ENCODE measurements around the gene ARHGEF40.
"Not testable (repeated sequence)": the region's sequence is repeated elsewhere in the genome, so short reads cannot be mapped to it uniquely, and the experiment has no call there.

ARHGEF40 gene

GRCh38 chr14:21040370-21040925 is 29.7 kb upstream of the ARHGEF40 start:
- no peak for DNase-seq

- DNase-seq: not testable (repeated sequence)
Observed at GRCh38 chr14:21040941-21041340, 29.2 kb upstream of the ARHGEF40 start.

DNA sequence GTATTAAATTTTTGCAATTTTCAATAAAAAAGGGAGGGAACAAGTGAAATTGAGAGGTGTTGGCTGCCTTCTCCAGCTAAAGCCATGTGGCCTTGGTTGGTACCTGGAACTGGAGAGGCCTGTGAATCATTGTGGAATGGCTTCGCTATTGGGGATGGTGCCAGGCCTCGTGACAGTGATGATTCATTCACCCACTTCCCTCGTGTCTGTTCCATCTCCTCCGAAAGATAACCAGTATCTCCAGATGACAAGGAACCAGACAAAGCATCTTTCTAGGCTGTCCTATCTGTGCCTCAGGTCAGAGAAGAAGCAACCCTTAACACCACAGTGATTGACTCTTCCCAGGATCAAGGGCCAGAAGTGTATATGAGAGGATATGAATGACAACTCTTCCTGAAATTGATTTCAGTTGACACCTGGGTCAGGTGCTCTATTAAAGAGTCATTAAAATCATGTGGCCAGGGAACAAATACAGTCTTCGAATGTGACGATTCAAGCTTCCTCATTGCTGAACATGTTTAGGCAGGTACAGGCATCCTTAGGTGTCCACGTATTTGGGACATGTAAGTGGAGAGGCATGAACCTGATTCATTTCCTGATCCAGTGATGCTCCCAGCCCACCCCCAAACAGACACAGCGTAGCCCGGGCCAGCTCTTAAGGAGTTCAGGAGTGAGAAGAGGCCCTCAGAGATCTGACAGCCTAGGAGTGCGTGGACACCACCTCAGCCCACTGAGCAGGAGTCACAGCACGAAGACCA is 28.2 kb upstream of the ARHGEF40 start, which contains the start of gene RNASE7:
RNASE7 (plus strand) TSS at position 687 of the 758 bp plus-strand sequence. CDS start 631 bp downstream, outside the sequence.
- no peak for DNase-seq

GRCh38 chr14:21042918-21043317 is 27.2 kb upstream of the ARHGEF40 start:
- no peak for DNase-seq

DNA sequence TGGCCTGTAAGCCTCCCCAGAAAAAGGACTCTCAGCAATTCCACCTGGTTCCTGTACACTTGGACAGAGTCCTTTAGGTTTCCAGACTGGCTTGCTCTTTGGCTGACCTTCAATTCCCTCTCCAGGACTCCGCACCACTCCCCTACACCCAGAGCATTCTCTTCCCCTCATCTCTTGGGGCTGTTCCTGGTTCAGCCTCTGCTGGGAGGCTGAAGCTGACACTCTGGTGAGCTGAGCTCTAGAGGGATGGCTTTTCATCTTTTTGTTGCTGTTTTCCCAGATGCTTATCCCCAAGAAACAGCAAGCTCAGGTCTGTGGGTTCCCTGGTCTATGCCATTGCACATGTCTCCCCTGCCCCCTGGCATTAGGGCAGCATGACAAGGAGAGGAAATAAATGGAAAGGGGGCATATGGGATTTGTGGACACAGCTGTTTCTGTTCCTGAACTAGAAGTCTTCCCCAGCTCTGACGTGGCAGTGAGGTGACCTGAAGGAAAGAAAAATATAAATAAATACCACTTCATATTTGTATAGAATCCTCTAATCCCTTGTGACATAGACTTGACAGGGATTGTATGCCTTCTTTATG is 26.6 kb upstream of the ARHGEF40 start:
- DNase-seq: peak; percentile 12

GRCh38 chr14:21043974-21044618 is 26.0 kb upstream of the ARHGEF40 start:
- peak; percentile 22 for DNase-seq

DNA sequence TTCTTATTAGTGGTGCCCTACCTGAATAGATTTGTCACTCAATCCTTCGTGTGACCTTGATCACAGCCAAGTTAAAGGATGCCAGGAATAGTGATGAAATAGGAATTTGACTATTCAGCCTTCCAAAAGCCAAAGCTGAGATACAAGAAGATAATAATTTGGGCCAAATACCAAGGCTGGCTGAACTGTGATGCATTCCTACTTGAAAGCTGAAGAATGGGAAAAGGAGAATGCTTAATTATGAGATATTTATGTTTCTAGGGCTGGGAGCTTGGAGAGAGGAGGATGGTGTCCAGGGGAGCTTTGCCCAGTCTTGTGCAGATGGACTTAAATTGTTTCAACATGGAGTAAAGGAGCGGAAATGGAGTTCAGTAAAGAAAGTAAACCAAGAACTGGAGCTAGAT is 22.7 kb upstream of the ARHGEF40 start:
- DNase-seq: no peak

GRCh38 chr14:21048638-21049037 is 21.5 kb upstream of the ARHGEF40 start:
- DNase-seq: no peak

- DNase-seq: no peak
Observed at GRCh38 chr14:21049271-21049673, 20.8 kb upstream of the ARHGEF40 start.

- no peak for DNase-seq
Observed at GRCh38 chr14:21050597-21050996, 19.5 kb upstream of the ARHGEF40 start.

GRCh38 chr14:21053184-21054122 is 16.7 kb upstream of the ARHGEF40 start:
- DNase-seq: no peak

DNA sequence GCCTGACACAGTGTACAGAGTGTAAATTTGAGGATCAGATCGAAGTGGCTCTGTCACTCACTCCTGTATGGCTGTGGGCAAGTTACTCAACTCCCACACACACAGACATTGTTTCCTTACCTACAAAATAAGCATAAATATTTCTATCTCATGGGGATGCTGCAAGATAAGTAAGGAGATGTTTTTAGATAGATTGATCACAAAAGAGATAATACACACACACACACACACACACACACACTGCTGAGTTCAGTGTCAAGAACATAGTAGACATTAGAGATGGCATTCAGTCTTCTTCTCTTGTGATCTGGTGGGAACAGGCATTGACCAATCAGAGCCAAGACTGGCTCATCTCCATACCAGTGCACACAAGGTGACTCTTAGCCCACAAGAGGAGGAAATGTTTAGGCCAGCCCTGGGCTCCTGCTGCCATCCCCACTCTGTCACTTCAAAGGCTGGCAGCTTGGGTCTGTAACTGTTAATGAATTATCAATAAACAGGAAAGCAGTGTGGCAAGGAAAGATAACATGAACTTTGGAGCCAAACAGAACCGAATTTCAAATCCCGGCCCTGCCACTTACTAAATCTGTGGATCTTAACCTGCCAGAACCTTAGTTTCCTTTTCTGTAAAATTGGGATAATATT is 15.9 kb upstream of the ARHGEF40 start:
- DNase-seq: no peak

- DNase-seq: no peak
Observed at GRCh38 chr14:21054768-21055145, 15.3 kb upstream of the ARHGEF40 start.

- no peak for DNase-seq
Observed at GRCh38 chr14:21055432-21056117, 14.5 kb upstream of the ARHGEF40 start.

- peak; percentile 6 for DNase-seq
Observed at GRCh38 chr14:21056520-21057163, 13.5 kb upstream of the ARHGEF40 start.

DNA sequence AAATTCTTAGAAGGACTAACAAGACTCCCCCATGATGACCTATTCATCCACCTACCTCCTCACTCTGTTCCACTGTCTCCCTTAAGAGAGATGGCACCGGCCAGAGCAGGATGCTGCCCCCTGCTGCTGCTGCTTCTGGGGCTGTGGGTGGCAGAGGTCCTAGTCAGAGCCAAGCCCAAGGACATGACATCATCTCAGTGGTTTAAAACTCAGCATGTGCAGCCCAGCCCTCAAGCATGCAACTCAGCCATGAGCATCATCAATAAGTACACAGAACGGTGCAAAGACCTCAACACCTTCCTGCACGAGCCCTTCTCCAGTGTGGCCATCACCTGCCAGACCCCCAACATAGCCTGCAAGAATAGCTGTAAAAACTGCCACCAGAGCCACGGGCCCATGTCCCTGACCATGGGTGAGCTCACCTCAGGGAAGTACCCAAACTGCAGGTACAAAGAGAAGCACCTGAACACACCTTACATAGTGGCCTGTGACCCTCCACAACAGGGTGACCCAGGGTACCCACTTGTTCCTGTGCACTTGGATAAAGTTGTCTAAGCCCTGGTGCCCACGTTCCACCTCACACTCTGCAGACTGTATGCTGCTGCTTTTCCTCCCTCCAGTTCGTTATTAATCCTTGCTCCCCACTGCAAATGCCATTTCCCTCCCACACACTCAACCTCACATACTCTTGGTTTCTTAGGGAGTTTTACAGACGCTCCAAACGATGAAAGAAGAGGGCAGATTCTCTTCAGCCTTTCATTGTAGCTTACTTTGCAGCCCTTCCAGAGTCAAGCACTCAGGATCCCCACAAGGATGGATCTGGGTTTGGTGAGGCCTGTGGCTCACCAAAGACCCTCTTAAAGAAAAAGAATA is 12.1 kb upstream of the ARHGEF40 start, which contains the start of gene RNASE8:
RNASE8 (plus strand) TSS at position 20 of the 873 bp plus-strand sequence; CDS start at position 91, 71 bp downstream.
- no peak for DNase-seq

- DNase-seq: no peak
Observed at GRCh38 chr14:21058903-21059302, 11.2 kb upstream of the ARHGEF40 start.

GRCh38 chr14:21059842-21060613 is 10.1 kb upstream of the ARHGEF40 start:
- no peak for DNase-seq

Measured in NCI-H69 (cell line).